ENCODE data around the gene MAPKBP1.

Gene MAPKBP1

DNA sequence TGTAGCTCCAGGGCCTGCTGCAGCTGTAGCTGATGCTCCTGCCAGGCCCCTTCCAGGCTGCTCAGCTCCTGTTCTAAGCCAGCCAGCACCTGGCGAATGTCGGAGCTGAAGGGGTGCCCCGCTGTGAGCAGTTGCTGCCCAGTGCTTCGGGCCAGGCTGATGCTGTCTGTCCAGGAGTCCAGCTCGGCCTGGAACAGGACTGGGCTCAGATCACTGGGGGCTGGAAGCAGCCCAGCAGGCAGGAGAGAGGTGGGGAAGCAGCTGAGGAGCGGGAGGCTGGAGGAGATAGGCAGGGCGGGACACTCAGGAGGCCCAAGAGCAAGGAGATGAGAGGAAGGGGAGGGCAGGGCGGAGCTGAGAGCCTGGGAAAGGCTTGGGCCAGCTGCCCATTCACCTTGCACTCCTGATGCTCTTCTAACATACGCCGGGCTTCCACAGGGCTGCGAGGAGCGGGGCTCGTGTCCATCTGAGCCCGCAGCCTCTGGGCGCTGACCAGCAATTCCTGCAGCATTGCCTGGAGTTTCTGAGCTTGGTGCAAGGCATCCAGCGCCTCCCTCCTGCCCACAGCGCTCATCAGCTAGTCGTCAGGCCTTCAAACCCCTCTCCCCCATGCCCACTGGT, 87.6 kb downstream of the MAPKBP1 start:
- in situ Hi-C loops (cut with MboI; ENCODE audit: low sequenced_read_pairs) = no loop called here

DNA sequence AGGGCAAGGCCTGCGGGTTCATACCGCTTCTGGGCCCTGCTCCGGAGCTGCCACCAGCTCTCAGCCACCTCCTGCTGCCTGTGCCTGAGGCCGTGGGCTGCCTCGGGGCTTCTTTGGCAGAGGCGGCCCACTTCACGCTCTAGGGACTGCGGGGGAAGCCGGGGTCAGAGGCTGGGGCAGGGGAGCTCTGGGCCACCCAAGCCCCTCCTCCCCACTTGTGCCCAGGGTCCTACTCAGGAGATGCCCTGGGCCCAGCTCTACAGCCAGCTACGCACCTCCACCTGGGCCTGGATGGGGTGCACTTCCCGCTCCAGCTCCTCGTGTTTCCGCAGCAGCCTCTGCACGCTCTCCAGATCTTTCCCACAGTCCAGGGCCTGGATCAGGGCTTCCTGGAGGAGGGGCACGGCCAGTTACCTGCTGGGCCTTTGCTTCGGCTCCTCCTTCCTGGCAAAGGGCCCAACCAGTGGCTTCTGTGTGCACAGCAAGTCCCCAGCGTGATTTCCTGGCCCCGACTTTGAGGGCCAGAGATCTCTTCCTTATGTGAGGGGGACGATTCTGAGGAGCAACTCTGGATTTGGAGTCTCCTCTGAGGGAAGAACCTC, 88.3 kb downstream of the MAPKBP1 start:
- in situ Hi-C loops (cut with MboI; ENCODE audit: low sequenced_read_pairs) = no loop called here

DNA sequence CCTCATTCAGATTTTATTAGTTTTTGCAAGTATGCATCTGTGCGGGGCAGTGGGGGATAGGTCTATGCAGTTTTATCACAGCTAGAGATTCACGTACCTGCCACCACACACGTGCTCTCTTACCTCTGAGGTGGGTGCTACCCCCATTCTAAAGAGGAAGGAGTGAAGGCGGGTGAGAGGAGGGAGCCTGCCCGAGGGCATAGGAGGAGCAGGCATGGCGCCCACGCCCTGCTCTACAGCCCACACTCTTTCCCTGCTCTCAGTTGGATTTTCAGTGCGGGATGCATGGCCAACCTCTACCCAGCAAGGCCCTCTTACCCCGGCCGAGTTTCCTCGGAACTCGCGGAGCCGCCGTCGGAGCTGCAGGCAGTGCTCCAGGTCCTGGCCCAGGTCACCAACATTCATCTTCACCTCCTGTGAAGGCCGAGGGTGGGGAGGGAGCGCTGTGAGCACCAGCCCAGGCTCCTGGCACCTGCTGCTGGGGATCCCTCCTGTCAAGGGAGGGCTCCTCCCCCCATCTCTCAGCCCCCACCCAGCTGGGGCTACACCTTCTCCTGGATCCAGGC, 91.3 kb downstream of the MAPKBP1 start:
- in situ Hi-C loops (cut with MboI; ENCODE audit: low sequenced_read_pairs) = no loop called here

DNA sequence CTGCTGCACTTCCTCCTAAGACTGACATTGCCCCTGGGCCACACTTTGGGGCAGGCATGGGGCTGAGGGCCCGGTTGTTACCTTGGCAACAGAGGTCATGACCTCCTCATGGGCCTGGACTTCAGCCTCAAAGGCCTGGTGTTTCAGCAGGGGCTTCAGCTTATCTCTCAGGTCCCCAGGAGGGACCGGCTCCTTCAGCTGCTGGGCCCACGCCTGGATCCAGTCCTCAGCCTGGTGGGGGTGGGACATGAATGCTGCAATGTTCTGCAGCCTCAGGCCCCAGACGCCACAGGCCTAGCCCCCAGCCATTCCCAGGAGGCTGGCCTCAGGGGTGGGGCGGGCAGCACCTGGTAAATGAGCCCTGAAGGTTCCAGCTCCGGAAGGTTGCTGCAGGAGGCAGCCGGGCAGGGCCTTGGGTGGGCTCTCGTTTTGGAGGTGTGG, 92.0 kb downstream of the MAPKBP1 start:
- in situ Hi-C loops (cut with MboI; ENCODE audit: low sequenced_read_pairs) = no loop called here

DNA sequence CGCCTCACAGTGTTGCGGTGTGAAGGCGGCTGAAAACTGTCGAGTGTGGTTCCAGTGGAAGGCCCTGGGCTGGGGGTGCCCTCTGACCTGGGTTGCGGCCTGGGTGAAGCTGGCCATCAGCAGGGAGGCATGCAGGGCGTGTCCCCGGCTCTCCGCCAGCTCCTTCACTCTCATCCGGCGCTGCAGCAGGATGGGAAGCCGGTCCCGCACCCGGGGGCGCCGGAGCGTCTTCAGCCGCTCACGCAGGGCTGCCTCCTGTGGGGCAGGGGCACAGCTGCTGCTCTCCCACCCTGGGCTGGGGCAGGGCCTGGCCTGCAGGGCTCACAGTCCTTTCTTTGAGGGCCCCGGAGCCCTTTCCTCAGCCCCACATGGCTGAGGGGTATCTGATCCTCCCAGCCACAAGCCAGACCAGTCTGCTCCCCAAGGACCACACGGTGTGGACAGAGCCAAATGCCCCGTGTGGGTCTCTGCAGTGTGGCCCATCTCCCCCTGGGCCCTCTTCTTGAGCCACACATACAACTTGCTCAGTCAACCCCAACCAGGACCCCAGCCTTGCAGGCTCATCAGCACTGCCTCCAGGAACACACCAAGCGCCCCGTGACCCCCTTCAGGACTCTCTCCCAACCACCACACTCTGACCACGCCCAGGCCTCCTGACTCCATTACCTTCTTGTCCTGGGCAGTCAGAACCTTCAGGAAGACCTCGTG, 92.7 kb downstream of the MAPKBP1 start:
- in situ Hi-C loops (cut with MboI; ENCODE audit: low sequenced_read_pairs) = no loop called here

DNA sequence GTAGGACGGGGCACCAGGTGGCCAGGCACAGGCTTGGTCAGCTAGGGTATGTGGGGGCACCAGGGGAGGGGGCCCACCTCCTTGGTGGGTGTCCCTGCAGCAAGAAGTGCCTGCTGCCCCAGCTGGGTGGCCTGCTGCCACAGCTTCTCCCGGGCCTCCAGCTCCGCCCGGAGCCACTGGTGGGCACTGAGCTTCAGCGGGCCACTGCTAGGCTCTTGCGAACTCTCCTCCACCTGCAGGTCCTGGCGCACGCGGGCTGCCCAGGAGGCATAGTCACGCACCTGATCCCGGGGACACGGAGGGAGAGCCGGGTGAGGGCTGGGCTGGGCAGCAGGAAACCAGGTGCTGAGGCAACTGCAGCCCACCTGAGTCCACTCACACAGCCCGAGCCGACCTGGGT, 94.0 kb downstream of the MAPKBP1 start:
- in situ Hi-C loops (cut with MboI; ENCODE audit: low sequenced_read_pairs) = no loop called here

DNA sequence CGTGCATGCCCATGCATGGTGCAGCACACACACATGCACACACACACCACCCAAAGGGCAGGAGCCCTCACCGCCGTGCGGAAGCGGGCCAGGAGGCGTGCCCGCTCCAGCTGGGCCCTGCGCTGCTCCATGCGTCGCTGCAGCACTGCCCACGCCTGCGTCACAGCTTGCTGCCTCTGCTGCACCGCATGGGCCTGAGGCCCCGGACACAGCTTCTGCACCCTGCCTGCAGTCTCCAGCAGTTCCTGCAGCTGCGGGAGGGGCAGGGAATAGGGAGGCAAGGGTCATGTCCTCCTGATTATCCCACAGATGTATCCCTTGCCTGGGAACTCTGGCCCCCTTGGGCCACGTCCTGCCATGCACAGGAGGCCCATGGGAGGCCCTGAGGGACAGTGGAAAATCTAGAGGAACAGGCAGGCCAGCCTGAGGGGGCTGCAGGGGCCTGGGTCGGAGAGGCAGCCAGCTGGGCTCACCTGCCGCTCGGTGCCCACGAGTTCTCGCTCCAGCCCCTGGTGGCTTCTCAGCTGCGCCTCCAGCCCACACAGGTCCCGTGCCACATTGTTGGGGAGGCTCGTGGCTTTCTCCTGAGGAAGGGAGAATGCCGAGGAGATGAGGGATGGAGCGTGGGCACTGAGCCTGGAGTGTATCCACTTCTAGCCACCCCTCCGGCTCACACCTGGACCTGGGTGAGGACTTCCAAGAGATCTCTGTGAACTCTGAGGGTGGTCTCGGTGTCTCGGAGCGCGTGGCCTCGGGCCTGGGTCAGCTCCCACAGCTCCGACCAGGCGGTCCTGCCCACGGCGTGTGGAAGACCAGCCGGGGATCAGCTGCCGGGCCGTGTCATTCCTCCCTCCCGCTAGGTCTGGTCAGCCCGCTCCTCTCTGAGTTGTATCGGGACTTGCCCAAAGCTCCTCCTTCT, 95.7 kb downstream of the MAPKBP1 start:
- in situ Hi-C loops (cut with MboI; ENCODE audit: low sequenced_read_pairs) = no loop called here

DNA sequence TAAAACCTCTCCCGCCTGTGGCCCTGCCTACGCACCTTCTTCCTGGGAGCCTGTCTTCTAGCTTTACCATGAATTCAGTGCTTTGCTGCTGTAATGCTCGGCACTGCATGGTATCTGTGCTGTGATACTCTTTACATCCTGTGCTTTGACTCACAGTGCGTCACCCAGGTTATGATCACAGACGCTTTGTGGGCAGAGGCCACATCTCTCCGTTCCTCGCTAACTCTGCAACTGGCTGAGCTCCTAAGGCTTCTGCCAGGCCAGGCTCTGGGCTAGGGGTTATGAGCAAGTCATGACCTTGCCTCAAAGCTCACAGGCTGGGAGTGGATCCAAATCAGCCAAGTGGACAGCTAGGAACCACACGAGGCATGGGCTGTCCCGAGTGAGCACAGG, 96.4 kb downstream of the MAPKBP1 start:
- in situ Hi-C loops (cut with MboI; ENCODE audit: low sequenced_read_pairs) = no loop called here

DNA sequence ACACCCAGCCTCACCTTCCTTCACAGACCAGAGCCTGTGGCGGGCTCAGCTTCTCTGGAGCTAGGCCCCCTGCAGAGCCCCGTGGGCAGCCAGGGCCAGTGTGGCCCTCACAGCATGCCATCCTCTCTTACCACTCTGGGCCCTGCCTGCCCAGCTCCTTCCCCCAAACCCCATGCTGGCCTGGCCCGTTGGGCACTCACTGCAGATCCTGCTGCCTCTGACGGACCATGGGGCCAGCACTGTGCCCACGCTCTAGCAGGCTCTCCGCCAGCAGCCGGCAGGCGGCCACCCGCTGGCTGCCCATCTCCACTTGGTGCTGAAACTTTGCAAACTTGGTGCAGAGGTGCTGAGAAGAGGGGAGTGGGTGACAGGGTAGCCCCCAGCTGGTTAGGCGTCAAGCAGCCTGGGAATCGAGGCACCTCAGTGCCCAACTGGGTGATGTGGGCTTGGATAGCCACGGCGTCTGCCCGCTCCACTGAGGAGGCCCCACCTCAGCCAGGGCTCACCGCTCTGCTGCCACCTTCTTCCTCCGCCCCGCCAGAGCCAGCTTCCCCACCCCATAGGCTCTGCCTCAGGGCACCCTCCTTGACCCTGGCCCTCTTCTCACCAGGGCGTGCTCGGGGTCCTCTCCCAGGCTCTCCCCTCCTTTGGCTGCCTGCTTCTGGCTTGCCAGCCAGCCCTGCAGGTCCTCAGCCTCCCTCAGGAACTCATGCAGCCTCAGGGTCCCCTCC, 97.1 kb downstream of the MAPKBP1 start:
- in situ Hi-C loops (cut with MboI; ENCODE audit: low sequenced_read_pairs) = no loop called here

DNA sequence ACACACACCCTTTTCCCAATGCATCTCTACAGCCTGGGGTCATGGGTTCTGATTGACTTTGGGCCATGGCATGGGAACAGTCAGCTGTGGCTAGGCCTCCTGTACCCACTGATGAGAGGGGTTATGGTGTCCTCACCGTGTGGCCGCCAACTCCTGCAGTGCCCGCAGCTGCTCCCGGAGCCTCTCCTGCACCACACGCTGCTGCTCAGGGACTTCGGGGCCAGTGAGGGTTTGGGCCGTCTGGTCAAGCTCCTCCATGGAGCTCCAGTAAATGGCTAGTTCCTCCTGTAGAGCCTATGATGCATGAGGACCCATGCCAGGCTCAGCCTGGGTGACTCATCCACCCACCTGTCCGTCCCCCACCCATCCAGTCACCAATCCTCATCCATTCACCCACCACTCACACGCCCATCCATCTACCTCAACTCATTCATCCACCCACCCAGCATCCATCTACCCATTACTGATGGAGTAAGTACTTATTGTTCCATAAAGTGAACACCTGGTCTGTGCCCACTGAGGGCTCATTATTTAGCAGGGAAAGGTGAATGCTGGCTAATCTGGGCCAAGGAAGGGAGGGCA, 98.0 kb downstream of the MAPKBP1 start:
- in situ Hi-C loops (cut with MboI; ENCODE audit: low sequenced_read_pairs) = no loop called here

DNA sequence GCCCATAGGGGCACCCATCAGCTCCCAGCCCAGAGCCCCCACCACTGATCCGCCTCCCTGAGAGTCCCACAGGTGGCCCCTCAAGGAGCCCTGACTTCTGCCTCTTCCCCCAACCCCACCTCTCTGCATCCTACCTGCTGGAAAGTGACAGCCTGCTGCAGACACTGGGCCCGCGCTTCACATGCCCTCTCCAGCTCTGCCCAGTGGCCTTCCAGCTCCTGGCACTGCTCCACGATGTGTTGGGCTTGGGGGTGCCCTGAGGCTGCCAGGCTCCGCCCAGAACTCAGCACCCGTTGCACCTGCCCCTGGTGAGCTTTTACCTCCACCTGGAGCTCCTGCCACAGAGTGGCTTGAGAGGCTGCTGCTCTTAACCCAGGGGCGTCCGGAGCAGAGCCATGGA, 99.4 kb downstream of the MAPKBP1 start:
- in situ Hi-C loops (cut with MboI; ENCODE audit: low sequenced_read_pairs) = no loop called here

DNA sequence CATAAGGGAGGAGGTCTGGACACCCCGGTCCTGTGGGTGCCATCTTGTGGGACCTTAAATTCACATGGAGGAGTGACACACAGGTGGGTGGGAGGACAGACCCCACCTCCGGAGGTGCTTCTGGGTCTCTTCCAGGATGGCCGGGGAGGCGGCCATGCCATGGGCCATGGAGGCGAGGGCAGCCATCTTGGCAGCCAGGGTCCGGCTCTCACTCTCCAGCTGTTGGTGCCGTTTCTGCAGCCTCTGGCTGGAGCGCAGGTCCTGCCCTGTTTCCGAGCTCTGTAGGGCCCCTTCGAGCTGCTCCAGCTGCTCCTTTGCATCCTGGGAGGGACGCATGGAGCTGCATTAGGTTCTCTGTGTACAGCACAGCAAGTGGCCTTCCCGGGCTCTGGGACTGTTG, 100.5 kb downstream of the MAPKBP1 start:
- in situ Hi-C loops (cut with MboI; ENCODE audit: low sequenced_read_pairs) = no loop called here

DNA sequence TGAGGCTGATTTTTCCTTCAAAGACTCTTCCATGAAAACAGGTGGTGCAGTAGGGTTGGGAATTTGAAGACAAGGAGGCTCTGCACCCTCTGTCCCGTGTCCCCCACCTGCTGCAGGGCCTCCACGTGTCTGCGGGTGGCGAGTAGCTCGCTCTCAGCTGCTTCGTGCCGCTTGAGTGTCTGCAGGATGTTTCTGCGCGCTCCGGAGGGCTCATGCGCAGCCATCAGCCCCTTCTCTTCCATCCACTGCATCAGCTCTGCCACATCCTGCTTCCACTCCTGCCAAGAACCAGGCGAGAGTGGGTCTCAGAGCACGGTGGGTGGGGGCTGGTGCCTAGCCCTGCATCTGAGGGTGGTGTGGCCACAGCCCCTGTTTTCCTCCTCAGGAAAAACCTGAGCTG, 101.7 kb downstream of the MAPKBP1 start:
- in situ Hi-C loops (cut with MboI; ENCODE audit: low sequenced_read_pairs) = no loop called here

DNA sequence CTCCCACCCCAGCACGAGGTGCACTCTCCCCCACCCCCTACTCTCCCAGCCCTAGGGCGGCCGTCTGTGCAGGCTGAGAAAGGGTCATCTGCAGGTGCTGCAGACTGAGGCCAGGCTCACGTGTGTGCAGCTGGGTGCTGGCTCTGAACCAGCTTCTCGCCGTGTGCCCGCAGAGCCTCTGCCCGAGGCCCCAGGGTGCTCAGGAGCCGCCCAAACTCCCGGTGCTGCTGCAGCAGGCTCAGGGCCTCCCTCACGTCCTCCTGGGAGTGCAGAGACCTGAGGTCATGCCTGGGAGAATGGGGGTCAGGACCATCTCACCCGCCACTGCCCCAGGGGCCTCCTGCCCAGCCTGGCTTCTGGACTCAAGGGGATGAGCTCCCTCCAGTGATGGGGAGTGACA, 102.4 kb downstream of the MAPKBP1 start:
- in situ Hi-C loops (cut with MboI; ENCODE audit: low sequenced_read_pairs) = no loop called here
